MCF 10A (cell line): Measurements from ENCODE around the gene LRP6. TPM values are rescaled to one million over a fixed set of nuclear protein-coding genes. Genes with fewer than 3 reads are reported as not detected.
A peak's percentile ranks its signal among the peaks of the same experiment; 100 is the strongest.
"Not testable (repeated sequence)": the region's sequence is repeated elsewhere in the genome, so short reads cannot be mapped to it uniquely, and the experiment has no call there.

Experiments
- Bru-seq: library from RNA; stranded (reverse); fragments of 400-500 nt; gene quantifications from one replicate; lab custom pipeline; 2021; lab: Mats Ljungman, UMichigan
- BruChase-seq, 2 experiments: library from RNA; stranded (reverse); fragments of 400-500 nt; gene quantifications; one replicate each; lab custom pipeline; 2021; lab: Mats Ljungman, UMichigan
- BruUV-seq: library from RNA; stranded (reverse); fragments of 400-500 nt; replicated peaks from 2 replicates; lab custom pipeline; 2021; lab: Mats Ljungman, UMichigan
- CTCF ChIA-PET: fragments of 300-600 bp; sonication (Branson Sonifier 250); formaldehyde crosslinking; extraction: SDS; loops from one replicate; lab custom pipeline; 2021; ENCODE audit warnings: antibody characterized with exemption, inconsistent platforms; lab: Yijun Ruan, JAX
- POLR2A ChIA-PET: fragments of 300-600, 350-650 bp; sonication (Branson Sonifier 250); formaldehyde crosslinking; extraction: SDS; loops from one replicate; lab custom pipeline; 2020; ENCODE audit warnings: antibody characterized with exemption, inconsistent platforms; lab: Yijun Ruan, JAX
- DNase-seq: peaks from one replicate; pipeline ENCODE4 v3.0.0-alpha.2; 2018; ENCODE audit not compliant: unreplicated experiment
- H3K27ac Mint-ChIP-seq: one replicate; pipeline ENCODE4 v1.8.0; 2022; ENCODE audit warnings: mild to moderate bottlenecking, low read depth, mixed read lengths; ENCODE audit not compliant: unreplicated experiment
- H3K27me3 Mint-ChIP-seq: one replicate; pipeline ENCODE4 v1.8.0; 2022; ENCODE audit warnings: mixed read lengths; ENCODE audit not compliant: insufficient read depth, unreplicated experiment
- H3K36me3 Mint-ChIP-seq: one replicate; pipeline ENCODE4 v1.8.0; 2022; ENCODE audit warnings: mild to moderate bottlenecking, moderate library complexity, mixed read lengths; ENCODE audit not compliant: insufficient read depth, unreplicated experiment
- H3K4me1 Mint-ChIP-seq: one replicate; pipeline ENCODE4 v1.8.0; 2022; ENCODE audit warnings: mixed read lengths; ENCODE audit not compliant: insufficient read depth, unreplicated experiment
- H3K4me3 Mint-ChIP-seq: one replicate; pipeline ENCODE4 v1.8.0; 2022; ENCODE audit warnings: mild to moderate bottlenecking, moderate library complexity, mixed read lengths; ENCODE audit not compliant: unreplicated experiment
- H3K9me3 Mint-ChIP-seq: one replicate; pipeline ENCODE4 v1.8.0; 2022; ENCODE audit warnings: mixed read lengths; ENCODE audit not compliant: unreplicated experiment
- CTCF ChIP-seq: fragments of 200-600 bp; IDR thresholded peaks from one replicate; pipeline ENCODE4 v1.8.0; 2022; ENCODE audit warnings: antibody characterized with exemption, mild to moderate bottlenecking; ENCODE audit not compliant: unreplicated experiment
- intact Hi-C: fragments of 100-400 bp; cut with micrococcal nuclease; formaldehyde crosslinking; loops from 2 replicates; pipeline ENCODE4 v1.14.1; 2022
- long read RNA-seq: library from polyadenylated mRNA; stranded (forward); transcript quantifications from one replicate; pipeline ENCODE4 v2.0.0, GENCODE V29; 2022
- total RNA-seq: library from RNA; stranded (reverse); gene quantifications from 2 replicates; pipeline ENCODE4 v1.2.3, GENCODE V29; 2022

The LRP6 gene
- total RNA-seq (24.9 and 27.6 TPM in 2 replicates), Bru-seq, nascent RNA (percentile 72 among the genes with signal in this experiment), BruChase-seq, experiment 1, labeled RNA remaining after a 6-hour chase (percentile 75 among the genes with signal in this experiment), BruChase-seq, experiment 2, labeled RNA remaining after a 2-hour chase (percentile 73 among the genes with signal in this experiment)
- long read RNA-seq, full-length matches to known transcripts = 3 of 16 reads
- long read RNA-seq, partial matches to known transcripts = 7 of 16 reads
- long read RNA-seq, other reads (novel, unspliced or antisense) = 6 of 16 reads

- Mint-ChIP-seq H3K4me3 (peak within 1 kb of the TSS; percentile 94), H3K4me1 (peaks cover 18% of the 10 kb centered on the region), H3K36me3 (no peaks in the 10 kb centered on the region), H3K9me3 (no peaks in the 10 kb centered on the region), H3K27ac (peak within 1 kb of the TSS; percentile 99), H3K27me3 (no peaks in the 10 kb centered on the region)
- CTCF ChIA-PET = interaction anchor here (0.7 to 1.9 kb wide), 6 partner anchors 26 to 692 kb away, joined by 3 to 7 read pairs (median 4); no protein-coding TSS in a partner anchor
- intact Hi-C loops = loop anchor here (5.0 to 10.0 kb wide), 3 partner anchors 60 to 438 kb away; no protein-coding TSS in a partner anchor
- POLR2A ChIA-PET = interaction anchor here (0.6 to 4.5 kb wide), 53 partner anchors 9 to 1550 kb away, joined by 3 to 46 read pairs (median 4); partner anchors contain the start of genes BORCS5, CREBL2 and ETV6
- DNase-seq = peak; percentile 92
- no peak for TF ChIP-seq CTCF
- BruUV-seq = no TSS peak
Observed at GRCh38 chr12:12266873-12267741, at the start of gene LRP6. TSS of gene LRP6 (minus strand) at chr12:12267044. CDS start at chr12:12266735, 309 bp downstream.

GRCh38 chr12:12315838-12316237, 49.0 kb upstream of the LRP6 start:
- Mint-ChIP-seq H3K4me1 (no peaks in the 10 kb centered on the region), H3K4me3 (no peak overlapping the region), H3K27me3 (no peaks in the 10 kb centered on the region), H3K9me3 (no peaks in the 10 kb centered on the region), H3K27ac (no peak overlapping the region), H3K36me3 (no peaks in the 10 kb centered on the region)
- ChIA-PET CTCF (interaction anchor here (1.0 to 1.3 kb wide), 2 partner anchors 12 to 103 kb away, joined by 4 to 6 read pairs; no protein-coding TSS in a partner anchor), POLR2A (no interaction called here)
- DNase-seq = no peak
- intact Hi-C loops = no loop called here
- no peak for TF ChIP-seq CTCF
- BruUV-seq = no TSS peak

GRCh38 chr12:12310695-12311094, 43.9 kb upstream of the LRP6 start:
- ChIA-PET CTCF (interaction anchor here (0.7 to 1.7 kb wide), 3 partner anchors 16 to 20 kb away, joined by 3 to 5 read pairs (median 4); no protein-coding TSS in a partner anchor), POLR2A (interaction anchor here (0.6 kb wide), 1 partner anchor 353 kb away, joined by 3 read pairs; no protein-coding TSS in a partner anchor)
- DNase-seq, H3K36me3 Mint-ChIP-seq, BruUV-seq, intact Hi-C loops, H3K9me3 Mint-ChIP-seq, H3K4me3 Mint-ChIP-seq, H3K4me1 Mint-ChIP-seq, H3K27ac Mint-ChIP-seq, H3K27me3 Mint-ChIP-seq: not testable (repeated sequence)

- DNase-seq = no peak
- intact Hi-C loops = no loop called here
- ChIA-PET CTCF (interaction anchor here (0.6 to 1.3 kb wide), 4 partner anchors 14 to 572 kb away, joined by 3 to 4 read pairs (median 4); no protein-coding TSS in a partner anchor), POLR2A (interaction anchor here (1.3 kb wide), 1 partner anchor 39 kb away, joined by 5 read pairs; the partner anchor contains the start of gene LRP6)
- no peak for TF ChIP-seq CTCF
- no peak overlapping the region for H3K4me3 Mint-ChIP-seq
- BruUV-seq = no TSS peak
- no peaks in the 10 kb centered on the region for H3K9me3 Mint-ChIP-seq
- no peaks in the 10 kb centered on the region for H3K4me1 Mint-ChIP-seq
- H3K27me3 Mint-ChIP-seq = no peaks in the 10 kb centered on the region
- no peaks in the 10 kb centered on the region for H3K36me3 Mint-ChIP-seq
- no peak overlapping the region for H3K27ac Mint-ChIP-seq
Observed at GRCh38 chr12:12305568-12306300, 38.9 kb upstream of the LRP6 start.
